GM18868 (cell line): ENCODE results near the gene KRTAP19-6.
"Not testable (repeated sequence)": the region's sequence is repeated elsewhere in the genome, so short reads cannot be mapped to it uniquely, and the experiment has no call there.

Experiments
- ATAC-seq: cut with Tn5 transposase; IDR thresholded peaks from one replicate; pipeline ENCODE4 v1.9.1; 2021; ENCODE audit warnings: mild to moderate bottlenecking, moderate library complexity; ENCODE audit not compliant: unreplicated experiment

KRTAP19-6 gene, protein sequence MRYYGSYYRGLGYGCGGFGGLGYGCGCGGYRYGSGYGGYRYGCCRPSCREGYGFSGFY

DNA sequence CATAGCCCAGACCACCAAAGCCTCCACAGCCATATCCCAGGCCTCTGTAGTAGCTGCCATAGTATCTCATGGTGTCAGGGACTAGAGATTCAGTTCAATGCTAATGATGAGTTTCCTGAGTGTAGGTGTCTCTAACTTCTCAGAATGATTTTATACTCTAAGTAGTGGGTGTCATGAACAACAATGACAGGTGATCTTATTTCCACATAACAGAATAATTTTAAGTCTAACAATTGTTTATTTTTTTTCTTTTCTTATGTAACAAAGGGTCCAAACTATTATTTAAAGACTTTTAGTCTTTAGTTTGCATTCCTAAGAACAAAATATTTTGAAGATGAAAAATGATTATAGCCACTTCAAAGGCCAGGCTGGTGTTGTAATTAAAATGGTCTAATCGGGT, at the start of gene KRTAP19-6:
Gene KRTAP19-6, minus strand, starts transcription at position 101 of the 400 bp plus-strand sequence. Its CDS starts 31 bp downstream, at position 70.
- no peak for ATAC-seq

- ATAC-seq, result no peak
Measured at GRCh38 chr21:30590297-30590696, 48.6 kb upstream of the KRTAP19-6 start, which contains the start of gene KRTAP22-2. Gene KRTAP22-2 (minus strand): TSS chr21:30590397.

DNA sequence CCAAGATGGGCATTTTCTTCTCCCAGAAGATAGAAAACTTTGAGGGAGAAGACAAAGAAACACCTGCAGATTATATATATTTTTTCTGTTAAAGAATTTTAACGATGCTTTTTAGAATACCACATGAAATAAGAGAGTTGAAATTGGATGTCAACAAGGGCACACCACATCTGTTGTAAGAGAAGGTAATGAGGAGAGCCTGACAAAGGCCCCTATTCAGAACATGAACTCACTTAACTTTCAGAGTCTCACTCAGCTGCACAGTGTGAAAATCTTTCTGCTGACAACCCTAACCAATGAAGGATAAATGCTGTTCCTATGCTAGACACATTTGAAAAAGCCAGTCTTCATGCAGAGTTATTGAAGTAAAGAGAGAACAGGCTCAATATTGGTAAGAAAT, 41.2 kb upstream of the KRTAP19-6 start:
- no peak for ATAC-seq

GRCh38 chr21:30580132-30580531, 38.5 kb upstream of the KRTAP19-6 start:
- ATAC-seq, result no peak

DNA sequence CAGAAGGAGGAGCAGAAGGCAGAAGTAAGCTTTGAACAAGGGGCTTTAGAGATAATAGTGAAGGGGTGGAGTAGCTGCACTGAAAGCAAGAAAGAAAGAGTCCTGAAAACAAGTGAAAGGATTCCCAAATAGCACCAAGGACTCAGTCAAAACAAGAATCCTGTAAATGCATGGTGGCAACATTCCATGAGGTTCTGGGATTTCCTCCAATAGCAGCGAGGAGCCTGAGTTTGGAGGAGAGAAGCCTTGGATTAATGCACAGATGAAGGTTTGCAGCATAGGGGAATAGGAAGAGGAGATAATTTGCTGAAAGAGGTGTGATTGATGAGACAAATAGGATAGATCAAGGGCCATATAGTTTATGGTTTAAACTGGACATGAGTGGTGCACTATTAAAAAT, 37.7 kb upstream of the KRTAP19-6 start:
- no peak for ATAC-seq

GRCh38 chr21:30577766-30578165, 36.1 kb upstream of the KRTAP19-6 start:
- no peak for ATAC-seq

- no peak for ATAC-seq
Measured at GRCh38 chr21:30567617-30568016, 26.0 kb upstream of the KRTAP19-6 start.

DNA sequence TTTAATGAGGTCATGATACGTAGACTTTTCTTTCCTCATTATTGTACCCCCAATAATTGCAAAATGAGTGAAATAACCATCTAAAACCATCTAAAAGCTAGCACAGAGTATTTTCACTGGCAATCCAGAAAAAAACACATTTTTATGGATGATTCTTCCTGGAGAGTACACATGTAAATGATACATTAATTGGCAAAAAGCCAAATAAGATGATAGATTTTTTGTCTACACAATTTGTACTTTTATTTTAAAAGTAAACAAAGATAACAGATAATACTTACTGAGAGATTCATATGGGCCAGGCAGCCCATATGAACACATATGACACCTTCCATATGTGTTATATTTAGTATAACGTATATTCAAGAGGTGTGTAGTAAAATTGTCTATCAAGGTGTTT, 22.0 kb upstream of the KRTAP19-6 start:
- ATAC-seq, result no peak

GRCh38 chr21:30563072-30563471, 21.4 kb upstream of the KRTAP19-6 start:
- ATAC-seq, result no peak

DNA sequence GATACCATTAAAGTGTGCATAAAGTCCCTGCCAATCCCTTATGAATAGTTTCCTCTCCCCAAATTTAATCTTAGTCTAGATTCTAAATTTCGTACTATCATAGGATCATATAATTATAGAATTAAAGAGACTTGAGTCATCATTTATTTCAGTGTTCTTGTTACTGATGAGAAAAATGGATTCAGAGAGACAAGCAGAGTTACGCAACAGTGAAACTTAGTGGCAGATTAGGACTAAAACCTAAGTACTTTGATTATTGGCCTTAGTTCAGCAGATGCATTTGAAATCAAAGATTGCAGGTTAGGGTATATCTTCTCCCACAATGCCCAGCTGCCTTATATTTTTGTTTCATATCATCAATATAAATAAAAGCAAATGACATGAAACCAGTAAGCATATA, 20.3 kb upstream of the KRTAP19-6 start:
- ATAC-seq, result no peak

DNA sequence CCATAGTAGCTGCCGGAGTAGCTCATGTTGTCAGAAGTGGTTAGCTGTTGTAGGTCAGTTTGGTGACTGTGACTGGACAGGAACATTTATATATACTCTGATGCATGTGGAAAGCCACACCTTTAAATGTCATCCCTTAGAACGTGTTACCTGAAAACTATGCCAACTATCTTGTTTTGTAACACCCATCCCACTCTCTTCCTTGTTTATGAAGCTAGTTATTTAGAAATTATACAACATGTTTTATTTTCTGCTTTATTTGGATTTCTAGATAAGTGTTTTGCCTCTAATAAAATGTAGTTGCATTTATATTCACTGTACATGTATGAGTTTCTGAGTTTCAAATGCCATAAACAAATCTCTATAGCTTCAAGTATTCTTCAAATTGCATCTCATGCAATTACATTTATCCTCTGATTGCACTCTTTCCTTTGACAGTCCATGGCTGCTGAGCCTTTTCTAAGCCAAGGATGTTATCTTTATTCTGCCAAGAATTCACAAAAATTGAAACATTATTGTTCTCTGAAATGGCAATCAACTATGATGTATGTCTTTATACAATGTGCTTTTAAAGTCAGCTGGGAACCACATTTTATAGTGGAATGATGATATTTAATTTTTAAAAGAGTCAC, 19.7 kb upstream of the KRTAP19-6 start, which contains the start of gene KRTAP19-7:
Gene KRTAP19-7, minus strand, starts transcription at position 51 of the 632 bp plus-strand sequence. Its CDS starts 25 bp downstream, at position 26.
- ATAC-seq, result no peak

GRCh38 chr21:30555095-30555494, 13.4 kb upstream of the KRTAP19-6 start:
- no peak for ATAC-seq

- ATAC-seq, result no peak
Measured at GRCh38 chr21:30552782-30553181, 11.1 kb upstream of the KRTAP19-6 start.

DNA sequence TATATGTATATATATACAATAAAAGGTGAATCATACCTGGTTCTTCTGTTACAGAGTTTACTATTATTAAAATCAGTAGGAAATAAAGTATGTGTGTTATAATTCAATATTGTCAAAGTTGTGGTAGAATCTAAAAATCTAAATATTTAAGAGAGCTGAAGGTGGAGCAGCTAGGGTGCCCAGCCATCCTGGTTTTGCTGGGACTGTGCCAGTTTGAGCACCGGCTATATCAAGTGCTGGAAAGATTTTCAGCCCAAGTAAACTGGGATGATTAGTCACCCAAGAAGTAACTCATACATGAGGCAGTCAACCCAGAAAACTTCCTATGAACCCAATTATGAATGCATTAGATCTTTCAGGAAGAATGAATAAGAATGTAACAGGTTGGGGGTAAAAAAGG, 22.8 kb downstream of the KRTAP19-6 start:
- ATAC-seq, result no peak

GRCh38 chr21:30515681-30516080, 26.0 kb downstream of the KRTAP19-6 start:
- no peak for ATAC-seq

DNA sequence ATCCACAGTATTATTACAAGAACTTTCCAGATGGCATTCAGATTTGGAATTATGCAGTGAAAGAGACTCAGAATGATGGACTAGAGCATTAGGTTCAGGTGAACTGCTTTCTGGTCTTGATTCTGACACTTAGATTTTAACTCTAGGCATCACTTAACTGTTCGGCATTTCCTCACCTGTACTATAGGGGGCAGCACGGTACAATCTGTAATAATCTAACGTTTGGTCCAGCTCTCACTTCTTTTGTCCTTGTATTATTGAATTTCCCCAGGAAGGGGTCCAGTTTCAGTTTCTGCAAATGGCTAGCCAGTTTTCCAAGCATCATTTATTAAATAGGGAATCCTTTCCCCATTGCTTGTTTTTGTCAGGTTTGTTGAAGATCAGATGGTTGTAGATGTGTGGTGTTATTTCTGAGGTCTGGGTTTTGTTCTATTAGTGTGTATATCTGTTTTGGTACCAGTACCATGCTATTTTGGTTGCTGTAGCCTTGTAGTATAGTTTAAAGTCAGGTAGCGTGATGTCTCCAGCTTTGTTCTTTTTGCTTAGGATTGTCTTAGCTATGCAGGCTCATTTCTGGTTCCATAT, 36.0 kb downstream of the KRTAP19-6 start:
- ATAC-seq, result not testable (repeated sequence)

GRCh38 chr21:30502041-30502440, 39.6 kb downstream of the KRTAP19-6 start, which contains the start of gene KRTAP19-5:
Gene KRTAP19-5 (minus strand): TSS chr21:30502141. CDS start chr21:30502090, 51 bp downstream.
- ATAC-seq, result no peak

DNA sequence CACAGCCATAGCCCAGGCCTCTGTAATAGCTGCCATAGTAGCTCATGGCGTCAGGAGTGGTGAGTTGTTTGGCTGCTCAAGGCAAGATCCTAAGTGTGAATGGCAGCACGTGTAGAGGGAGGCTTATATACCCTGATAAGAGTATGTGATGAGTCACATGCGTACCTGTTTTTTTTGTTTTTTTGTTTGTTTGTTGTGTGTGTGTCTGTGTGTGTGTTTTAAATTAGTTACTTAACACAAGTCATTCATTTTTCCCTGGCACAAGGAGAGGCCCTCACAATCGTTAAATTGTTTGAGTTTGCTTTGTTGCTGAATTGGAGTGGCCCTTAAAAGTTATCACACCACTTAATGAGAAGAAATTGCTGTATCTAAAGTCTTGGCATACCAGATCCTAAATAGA, 44.6 kb downstream of the KRTAP19-6 start, which contains the start of gene KRTAP19-4:
Gene KRTAP19-4, minus strand, starts transcription at position 101 of the 400 bp plus-strand sequence. Its CDS starts 55 bp downstream, at position 46.
- ATAC-seq, result no peak

DNA sequence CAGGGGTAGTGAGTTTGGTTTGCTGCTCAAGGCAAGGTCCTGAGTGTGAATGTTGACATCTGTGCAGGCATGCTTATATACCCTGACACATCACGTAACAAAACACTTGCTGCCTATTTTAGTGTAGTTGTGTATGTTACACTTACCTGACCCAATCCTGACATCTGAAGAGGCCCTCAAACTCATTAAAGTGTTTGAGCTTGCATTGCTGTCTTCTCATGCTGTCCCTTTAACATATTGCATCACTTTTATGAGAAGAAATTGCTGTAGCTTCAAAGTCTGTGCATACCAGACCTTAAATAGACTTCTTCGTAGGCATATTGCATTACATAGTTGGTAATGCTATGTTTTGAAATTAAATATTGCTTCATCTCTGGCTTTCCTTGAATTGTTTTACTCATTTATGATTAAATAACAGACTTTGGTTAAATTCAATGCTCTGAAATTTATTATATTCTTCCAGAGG, 49.7 kb downstream of the KRTAP19-6 start, which contains the start of gene KRTAP19-3:
Gene KRTAP19-3, minus strand, starts transcription at position 51 of the 466 bp plus-strand sequence. CDS start 56 bp downstream, outside the sequence.
- ATAC-seq, result no peak
